Loucy (cell line): ENCODE measurements around the gene LHFPL3.

Experiments
- H2AFZ ChIP-seq: fragments of 200-600 bp; sonication (generic); 2 replicates; pipeline ENCODE4 v1.6.0; 2016; ENCODE audit warnings: antibody characterized with exemption, mild to moderate bottlenecking, low read length, moderate library complexity
- H3F3A ChIP-seq: fragments of 200-600 bp; 2 replicates; pipeline ENCODE4 v1.6.0; 2016; ENCODE audit warnings: antibody characterized with exemption, low read depth, mild to moderate bottlenecking
- H3K27me3 ChIP-seq: fragments of 200-600 bp; sonication (generic); 2 replicates; pipeline ENCODE4 v1.6.1; 2014; ENCODE audit warnings: low read length, mild to moderate bottlenecking; ENCODE audit not compliant: insufficient read depth, poor library complexity, severe bottlenecking
- H3K36me3 ChIP-seq: fragments of 200-600 bp; sonication (generic); 2 replicates; pipeline ENCODE4 v1.6.1; 2016; ENCODE audit warnings: low read length; ENCODE audit not compliant: insufficient read depth
- H3K4me1 ChIP-seq: fragments of 200-600 bp; sonication (generic); 2 replicates; pipeline ENCODE4 v1.5.1; 2014; ENCODE audit warnings: low read length, mild to moderate bottlenecking; ENCODE audit not compliant: insufficient read depth, poor library complexity, severe bottlenecking
- H3K4me2 ChIP-seq: fragments of 200-600 bp; sonication (generic); 2 replicates; pipeline ENCODE4 v1.6.0; 2014; ENCODE audit warnings: antibody characterized with exemption, low read length, low read depth, mild to moderate bottlenecking; ENCODE audit not compliant: poor library complexity, severe bottlenecking
- H3K4me3 ChIP-seq: fragments of 200-600 bp; sonication (generic); 2 replicates; pipeline ENCODE4 v1.5.1; 2014; ENCODE audit warnings: low read length, mild to moderate bottlenecking, mixed read lengths; ENCODE audit not compliant: poor library complexity, severe bottlenecking
- H3K79me2 ChIP-seq: fragments of 200-600 bp; sonication (generic); 2 replicates; pipeline ENCODE4 v1.6.1; 2014; ENCODE audit warnings: low read length; ENCODE audit not compliant: insufficient read depth
- H3K9ac ChIP-seq: fragments of 200-600 bp; sonication (generic); 2 replicates; pipeline ENCODE4 v1.6.0; 2014; ENCODE audit warnings: mild to moderate bottlenecking, low read depth, low read length, moderate library complexity; ENCODE audit not compliant: poor library complexity, severe bottlenecking
- H3K9me2 ChIP-seq: fragments of 200-600 bp; sonication (generic); replicated peaks from 2 replicates; pipeline ENCODE4 v1.6.1; 2016; ENCODE audit warnings: low read depth, low read length, mixed read lengths
- H3K9me3 ChIP-seq: fragments of 200-600 bp; sonication (generic); 2 replicates; pipeline ENCODE4 v1.6.1; 2014; ENCODE audit warnings: mild to moderate bottlenecking, antibody characterized with exemption, low read length, low read depth; ENCODE audit not compliant: insufficient read depth
- H4K20me1 ChIP-seq: fragments of 200-600 bp; sonication (generic); 2 replicates; pipeline ENCODE4 v1.6.0; 2014; ENCODE audit warnings: antibody characterized with exemption, low read length, mild to moderate bottlenecking; ENCODE audit not compliant: insufficient read depth, poor library complexity, severe bottlenecking
- EZH2phosphoT487 ChIP-seq: fragments of 200-600 bp; IDR thresholded peaks from 2 replicates; pipeline ENCODE4 v1.6.1; 2018; ENCODE audit warnings: antibody characterized with exemption, mild to moderate bottlenecking, moderate library complexity, borderline replicate concordance
- TF ChIP-seq, protein P1 (sequence below): fragments of 200-600 bp; sonication (generic); conservative IDR thresholded peaks from 2 replicates; pipeline ENCODE4 v1.5.1; 2014; ENCODE audit warnings: mild to moderate bottlenecking, antibody characterized with exemption, low read length

The LHFPL3 gene

DNA sequence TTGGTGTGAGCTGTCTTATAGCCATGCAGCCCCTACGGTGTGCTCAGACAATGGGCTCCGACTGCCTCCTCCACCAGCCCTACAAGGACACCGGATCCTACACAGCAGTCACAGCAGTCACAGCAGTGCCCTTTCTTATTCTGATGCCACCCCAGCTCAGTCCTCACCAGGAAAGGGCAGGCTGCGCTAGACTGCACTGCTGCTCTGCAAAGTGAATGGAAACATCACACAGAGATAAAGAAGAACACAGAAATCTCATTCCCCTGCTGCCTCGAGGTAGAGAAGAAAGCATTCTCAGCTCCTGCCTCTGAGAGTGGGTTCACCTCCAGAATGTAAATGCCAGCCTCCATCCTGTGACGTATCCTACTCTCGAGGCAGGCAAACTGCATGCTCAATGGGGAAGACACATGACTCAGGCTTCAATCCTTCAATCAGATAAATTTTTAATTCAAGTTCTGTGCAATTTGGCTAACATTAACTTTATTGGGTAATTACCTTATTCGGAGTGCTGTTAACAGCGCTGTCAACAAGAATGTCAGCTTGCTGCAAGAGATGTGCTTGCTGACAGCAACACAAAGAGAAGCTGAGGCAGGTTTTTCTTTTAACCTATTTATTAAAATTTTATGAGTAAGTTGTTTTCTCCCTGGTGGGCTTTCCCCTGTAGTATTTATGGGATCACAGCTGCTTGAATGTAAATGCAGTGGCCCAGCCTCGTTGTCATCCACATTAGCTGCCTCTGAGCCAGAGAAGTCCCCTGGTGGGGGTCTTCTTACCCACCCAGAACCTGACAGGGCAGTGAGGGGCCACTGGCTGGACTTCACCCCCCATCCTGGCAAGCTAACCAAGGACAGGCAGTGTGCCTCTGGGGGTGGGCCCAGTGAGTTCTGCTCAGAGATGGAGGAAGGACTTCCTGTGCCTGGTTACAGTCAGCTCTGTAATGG is 444.3 kb downstream of the LHFPL3 start:
- H2AFZ ChIP-seq = no peak overlapping the region
- H3K27me3 ChIP-seq = no peaks in the 10 kb centered on the region
- TF ChIP-seq EZH2phosphoT487 = no peak
- TF ChIP-seq, protein P1, sequence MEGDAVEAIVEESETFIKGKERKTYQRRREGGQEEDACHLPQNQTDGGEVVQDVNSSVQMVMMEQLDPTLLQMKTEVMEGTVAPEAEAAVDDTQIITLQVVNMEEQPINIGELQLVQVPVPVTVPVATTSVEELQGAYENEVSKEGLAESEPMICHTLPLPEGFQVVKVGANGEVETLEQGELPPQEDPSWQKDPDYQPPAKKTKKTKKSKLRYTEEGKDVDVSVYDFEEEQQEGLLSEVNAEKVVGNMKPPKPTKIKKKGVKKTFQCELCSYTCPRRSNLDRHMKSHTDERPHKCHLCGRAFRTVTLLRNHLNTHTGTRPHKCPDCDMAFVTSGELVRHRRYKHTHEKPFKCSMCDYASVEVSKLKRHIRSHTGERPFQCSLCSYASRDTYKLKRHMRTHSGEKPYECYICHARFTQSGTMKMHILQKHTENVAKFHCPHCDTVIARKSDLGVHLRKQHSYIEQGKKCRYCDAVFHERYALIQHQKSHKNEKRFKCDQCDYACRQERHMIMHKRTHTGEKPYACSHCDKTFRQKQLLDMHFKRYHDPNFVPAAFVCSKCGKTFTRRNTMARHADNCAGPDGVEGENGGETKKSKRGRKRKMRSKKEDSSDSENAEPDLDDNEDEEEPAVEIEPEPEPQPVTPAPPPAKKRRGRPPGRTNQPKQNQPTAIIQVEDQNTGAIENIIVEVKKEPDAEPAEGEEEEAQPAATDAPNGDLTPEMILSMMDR = no peak
- H3K4me3 ChIP-seq = no peak overlapping the region
- no peaks in the 10 kb centered on the region for H4K20me1 ChIP-seq
- no peaks in the 10 kb centered on the region for H3K36me3 ChIP-seq
- H3K79me2 ChIP-seq = no peaks in the 10 kb centered on the region
- no peaks in the 10 kb centered on the region for H3F3A ChIP-seq
- H3K9me2 ChIP-seq = no peaks in the 10 kb centered on the region
- H3K9ac ChIP-seq = no peak overlapping the region
- H3K4me2 ChIP-seq = no peak overlapping the region
- H3K4me1 ChIP-seq = no peaks in the 10 kb centered on the region
- no peaks in the 10 kb centered on the region for H3K9me3 ChIP-seq

DNA sequence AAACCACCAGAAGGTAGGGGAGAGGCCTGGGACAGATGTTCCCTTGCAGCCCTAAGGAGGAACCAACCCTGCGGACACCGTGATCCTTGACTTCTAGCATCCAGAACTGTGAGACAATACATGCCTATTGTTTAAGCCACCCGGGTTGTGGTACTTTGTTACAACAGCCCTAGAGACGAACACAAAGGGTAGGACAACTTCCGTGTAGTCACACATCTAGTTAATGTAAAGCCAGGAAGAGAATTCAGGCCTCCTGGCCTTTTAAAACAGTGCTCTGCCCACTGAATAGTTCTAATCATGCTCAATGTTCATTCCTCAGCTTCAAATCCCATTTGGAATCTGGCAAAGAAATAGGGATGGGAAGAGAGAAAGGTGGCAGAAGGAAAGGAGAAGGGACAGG is 445.4 kb downstream of the LHFPL3 start:
- no peak overlapping the region for H3K4me2 ChIP-seq
- no peak overlapping the region for H3K9ac ChIP-seq
- H3K4me3 ChIP-seq = no peak overlapping the region
- no peaks in the 10 kb centered on the region for H3K9me2 ChIP-seq
- no peak overlapping the region for H2AFZ ChIP-seq
- no peaks in the 10 kb centered on the region for H3K27me3 ChIP-seq
- H3K4me1 ChIP-seq = no peaks in the 10 kb centered on the region
- H4K20me1 ChIP-seq = no peaks in the 10 kb centered on the region
- no peaks in the 10 kb centered on the region for H3K9me3 ChIP-seq
- no peaks in the 10 kb centered on the region for H3K36me3 ChIP-seq
- no peaks in the 10 kb centered on the region for H3F3A ChIP-seq
- H3K79me2 ChIP-seq = no peaks in the 10 kb centered on the region
- no peak for TF ChIP-seq EZH2phosphoT487
- TF ChIP-seq, protein P1 = no peak

DNA sequence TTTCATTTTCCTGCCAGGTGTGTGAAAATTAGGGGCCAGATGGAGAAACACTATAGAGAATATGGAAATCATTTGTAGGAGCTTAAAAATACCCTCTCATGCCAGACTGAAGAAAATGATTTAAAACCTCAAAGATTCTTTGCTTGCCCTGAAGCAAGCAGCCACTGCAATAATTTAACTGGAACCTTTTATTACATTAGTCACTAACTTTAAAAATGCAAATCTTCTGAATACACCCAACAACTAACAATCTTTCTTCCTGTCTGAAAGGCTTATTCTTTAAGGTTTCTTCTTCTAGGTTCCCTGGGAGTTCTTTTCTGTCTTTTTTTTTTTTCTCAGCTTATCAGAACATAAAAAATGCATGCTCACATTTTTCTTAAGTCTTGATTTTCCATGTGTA is 447.1 kb downstream of the LHFPL3 start:
- no peaks in the 10 kb centered on the region for H3K4me1 ChIP-seq
- TF ChIP-seq, protein P1 = no peak
- TF ChIP-seq EZH2phosphoT487 = no peak

More for the DNA sequence above, 447.1 kb downstream of the LHFPL3 start:
- no peaks in the 10 kb centered on the region for H4K20me1 ChIP-seq
- no peak overlapping the region for H3K9ac ChIP-seq
- no peaks in the 10 kb centered on the region for H3K36me3 ChIP-seq
- no peaks in the 10 kb centered on the region for H3K27me3 ChIP-seq
- H3K4me3 ChIP-seq = no peak overlapping the region
- no peaks in the 10 kb centered on the region for H3K9me2 ChIP-seq
- no peak overlapping the region for H3K4me2 ChIP-seq
- H3K79me2 ChIP-seq = no peaks in the 10 kb centered on the region
- H2AFZ ChIP-seq = no peak overlapping the region
- no peaks in the 10 kb centered on the region for H3K9me3 ChIP-seq
- no peaks in the 10 kb centered on the region for H3F3A ChIP-seq
